GM12878 (cell line): ENCODE results near the gene TGFBI. TPM values are rescaled to one million over a fixed set of nuclear protein-coding genes. Genes with fewer than 3 reads are reported as not detected.

ENCODE experiments used
- ATAC-seq: fragments of 200-7000 bp; cut with Tn5 transposase; 3 replicates; pipeline ENCODE4 v1.9.1; 2020; ENCODE audit warnings: mild to moderate bottlenecking, moderate library complexity
- BruUV-seq: library from RNA; stranded (reverse); fragments of 400-500 nt; replicated peaks from 2 replicates; lab custom pipeline; 2021; lab: Mats Ljungman, UMichigan
- CTCF ChIA-PET: fragments of 300-600 bp; sonication (Branson Sonifier 250); formaldehyde crosslinking; extraction: SDS; loops from one replicate; lab custom pipeline; 2021; ENCODE audit warnings: inconsistent platforms; lab: Yijun Ruan, JAX
- POLR2A ChIA-PET: fragments of 350-600 bp; formaldehyde crosslinking; extraction: SDS; loops from one replicate; lab custom pipeline; 2021; ENCODE audit warnings: inconsistent platforms; lab: Charles Lee
- RAD21 ChIA-PET: fragments of 300-600 bp; sonication (Branson Sonifier 250); formaldehyde crosslinking; loops from one replicate; lab custom pipeline; 2023; ENCODE audit warnings: antibody characterized with exemption; ENCODE audit not compliant: unreplicated experiment; lab: Charles Lee
- SMC1A ChIA-PET: fragments of 300-600 bp; sonication (Branson Sonifier 250); formaldehyde crosslinking; loops from one replicate; lab custom pipeline; 2023; ENCODE audit not compliant: unreplicated experiment, uncharacterized antibody; lab: Charles Lee
- DNase-seq: peaks from one replicate; pipeline ENCODE4 v3.0.0-alpha.2; 2011; ENCODE audit warnings: low read depth, low spot score
- FAIRE-seq: peaks from 3 replicates; lab custom pipeline; 2011; peaks lifted over from hg19 to GRCh38; lab: Jason Lieb, UNC
- H2AFZ ChIP-seq: 2 replicates; pipeline ENCODE4 v1.6.0; 2011; ENCODE audit warnings: low read depth, low read length, control low read depth; ENCODE audit not compliant: control insufficient read depth
- H3K27ac ChIP-seq: 2 replicates; pipeline ENCODE4 v1.5.1; 2011; ENCODE audit warnings: control low read depth; ENCODE audit not compliant: control insufficient read depth, insufficient read depth
- H3K27me3 ChIP-seq, 2 experiments: replicated peaks in 1 of 2; 2 replicates each; pipeline versions ENCODE4 v1.6.0 to v1.6.1; 2011; ENCODE audit warnings: low read length in 1 of 2; ENCODE audit not compliant: control insufficient read depth in 2 of 2, insufficient read depth in 2 of 2
- H3K36me3 ChIP-seq, 2 experiments: 2 replicates each; pipeline ENCODE4 v1.5.1; 2011; ENCODE audit warnings: low read length in 1 of 2; ENCODE audit not compliant: control insufficient read depth in 2 of 2, insufficient read depth in 2 of 2
- H3K4me1 ChIP-seq: 2 replicates; pipeline ENCODE4 v1.6.1; 2011; ENCODE audit warnings: mild to moderate bottlenecking, low read length, moderate library complexity, mixed read lengths; ENCODE audit not compliant: control insufficient read depth, insufficient read depth
- H3K4me2 ChIP-seq: 2 replicates; pipeline ENCODE4 v1.6.0; 2011; ENCODE audit warnings: control low read depth; ENCODE audit not compliant: control insufficient read depth, insufficient read depth
- H3K4me3 ChIP-seq: fragments of 200-600 bp; sonication (generic); 2 replicates; pipeline ENCODE4 v1.5.1; 2016
- H3K79me2 ChIP-seq: 2 replicates; pipeline ENCODE4 v1.6.0; 2011; ENCODE audit warnings: low read length; ENCODE audit not compliant: control insufficient read depth, insufficient read depth
- H3K9ac ChIP-seq: 2 replicates; pipeline ENCODE4 v1.8.0; 2011; ENCODE audit warnings: low read length, control low read depth, mixed read lengths; ENCODE audit not compliant: control insufficient read depth, insufficient read depth
- H3K9me3 ChIP-seq: replicated peaks from 3 replicates; pipeline ENCODE4 v1.5.1; 2011; ENCODE audit warnings: mild to moderate bottlenecking, low read length; ENCODE audit not compliant: control insufficient read depth, insufficient read depth
- H4K20me1 ChIP-seq: 2 replicates; pipeline ENCODE4 v1.6.0; 2011; ENCODE audit not compliant: control insufficient read depth, insufficient read depth
- CBX5 ChIP-seq: sonication (generic); IDR thresholded peaks from 2 replicates; pipeline ENCODE4 v1.6.1; 2016; ENCODE audit warnings: low read depth, moderate library complexity, mild to moderate bottlenecking, inconsistent platforms
- CREM ChIP-seq: IDR thresholded peaks from 2 replicates; pipeline ENCODE4 v1.6.1; 2014; ENCODE audit warnings: antibody characterized with exemption, low read depth
- KDM1A ChIP-seq: fragments of 200-600 bp; sonication (generic); IDR thresholded peaks from 2 replicates; pipeline ENCODE4 v1.6.1; 2016; ENCODE audit warnings: borderline replicate concordance
- NBN ChIP-seq: fragments of 450-650 bp; IDR thresholded peaks from 2 replicates; pipeline ENCODE4 v1.6.1; 2016
- NR2C2 ChIP-seq: IDR thresholded peaks from 2 replicates; pipeline ENCODE4 v1.6.1; 2011; ENCODE audit warnings: borderline replicate concordance, low read depth; ENCODE audit not compliant: control insufficient read depth, insufficient read length
- POLR2AphosphoS5 ChIP-seq: IDR thresholded peaks from 2 replicates; pipeline ENCODE4 v1.6.1; 2011; ENCODE audit warnings: mild to moderate bottlenecking, low read length, inconsistent platforms
- RAD21 ChIP-seq: IDR thresholded peaks from 2 replicates; pipeline ENCODE4 v1.6.1; 2011; ENCODE audit warnings: mild to moderate bottlenecking, low read depth, low read length, moderate library complexity; ENCODE audit not compliant: insufficient read depth
- RAD51 ChIP-seq: fragments of 450-650 bp; IDR thresholded peaks from 2 replicates; pipeline ENCODE4 v1.6.1; 2016; ENCODE audit warnings: moderate library complexity, mild to moderate bottlenecking, inconsistent platforms
- TAF1 ChIP-seq: IDR thresholded peaks from 2 replicates; pipeline ENCODE4 v1.6.1; 2011; ENCODE audit warnings: mild to moderate bottlenecking, low read depth, low read length, borderline replicate concordance
- YY1 ChIP-seq: IDR thresholded peaks from 2 replicates; pipeline ENCODE4 v1.6.1; 2011; ENCODE audit warnings: low read depth, mild to moderate bottlenecking, low read length
- WGBS: methylation state at CpG from one replicate; pipeline ENCODE4 v1.1.6; 2016; ENCODE audit warnings: low lambda C conversion rate; ENCODE audit not compliant: insufficient replicate concordance, insufficient coverage; ENCODE audit errors: missing lambda C conversion rate; 5-methylcytosine and 5-hydroxymethylcytosine counted together
- in situ Hi-C: fragments of 300-500 bp; cut with MboI; formaldehyde crosslinking; loops from 9 replicates; pipeline ENCODE4 v1.14.3; 2018; ENCODE audit warnings: mixed read lengths
- intact Hi-C: fragments of 100-400 bp; cut with micrococcal nuclease; formaldehyde crosslinking; loops from one replicate; pipeline ENCODE4 v1.14.2; 2022; ENCODE audit not compliant: unreplicated experiment
- polyA plus RNA-seq, 11 experiments: library from polyadenylated mRNA; depleted of rRNA in 4 of 11; unstranded in 6 of 11; stranded (reverse) in 5 of 11; fragments of >200 nt; fragmentation: Nextera tagmentation in 4 of 11; fragmentation: Illumina TruSeq in 1 of 11; extraction: Ambion mirVana in 4 of 11; extraction: Trizol in 1 of 11; gene quantifications; 1 replicate in 1 of 11; 2 replicates in 10 of 11; pipeline versions ENCODE4 v1.2.1 to v1.2.3, GENCODE V29; 2011 to 2016; ENCODE audit warnings: inconsistent platforms in 2 of 11, missing spikeins in 2 of 11, low read depth in 1 of 11
- total RNA-seq, 4 experiments: library from RNA; depleted of rRNA in 3 of 4; stranded (reverse); fragments of >200 nt in 3 of 4; fragmentation: Illumina TruSeq in 1 of 4; extraction: Trizol in 1 of 4; gene quantifications; 2 replicates each; pipeline versions ENCODE4 v1.2.1 to v1.2.3, GENCODE V29; 2013 to 2021
- TF ChIP-seq, protein P1 (sequence below): IDR thresholded peaks from 2 replicates; pipeline ENCODE4 v1.6.1; 2012; ENCODE audit warnings: low read depth, low read length, improper control_type of control experiment

The TGFBI gene
- total and polyA plus RNA-seq, 10 of the 15 experiments (the other 5 are each of a cell fraction or from before 2014, with no cell fraction given): 0.12 to 1.8 (median 0.19) TPM

DNA sequence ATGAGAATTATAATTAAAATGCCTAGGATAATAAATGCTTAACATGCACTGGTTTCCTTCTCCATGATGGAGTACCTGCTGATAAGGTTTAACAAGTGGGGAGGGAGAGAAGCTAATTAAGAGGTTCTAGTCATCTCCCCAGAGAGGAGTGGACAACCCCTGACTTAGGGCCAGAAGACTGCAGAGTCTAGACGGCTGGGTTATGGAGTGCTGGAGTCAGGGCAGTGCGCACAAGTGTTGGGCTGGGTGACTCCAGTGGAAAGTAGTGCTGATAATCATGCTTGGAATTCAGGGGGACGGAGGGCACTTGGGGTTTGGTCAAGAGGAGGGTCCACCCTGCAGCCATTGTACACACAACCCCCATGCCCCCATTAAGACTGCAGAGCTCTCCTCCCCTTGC lies 32.8 kb upstream of the TGFBI start:
- BruUV-seq: no TSS peak
- TF ChIP-seq NBN (no peak), NR2C2 (no peak), KDM1A (no peak), RAD21 (no peak), POLR2AphosphoS5 (no peak), RAD51 (no peak), CBX5 (no peak), TAF1 (no peak), YY1 (no peak), CREM (no peak)
- TF ChIP-seq, protein P1, sequence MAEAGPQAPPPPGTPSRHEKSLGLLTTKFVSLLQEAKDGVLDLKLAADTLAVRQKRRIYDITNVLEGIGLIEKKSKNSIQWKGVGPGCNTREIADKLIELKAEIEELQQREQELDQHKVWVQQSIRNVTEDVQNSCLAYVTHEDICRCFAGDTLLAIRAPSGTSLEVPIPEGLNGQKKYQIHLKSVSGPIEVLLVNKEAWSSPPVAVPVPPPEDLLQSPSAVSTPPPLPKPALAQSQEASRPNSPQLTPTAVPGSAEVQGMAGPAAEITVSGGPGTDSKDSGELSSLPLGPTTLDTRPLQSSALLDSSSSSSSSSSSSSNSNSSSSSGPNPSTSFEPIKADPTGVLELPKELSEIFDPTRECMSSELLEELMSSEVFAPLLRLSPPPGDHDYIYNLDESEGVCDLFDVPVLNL: no peak
- TF ChIP-seq, all 136 proteins: peak for 0
- SMC1A ChIA-PET: interaction anchor here (1.8 kb wide), 1 partner anchor 9 kb away, joined by 5 read pairs; no protein-coding TSS in a partner anchor
- H2AFZ ChIP-seq: no peak overlapping the region
- FAIRE-seq (no peak), ATAC-seq (no peak), DNase-seq (no peak)
- H3K27ac ChIP-seq: no peak overlapping the region
- POLR2A ChIA-PET: no interaction called here
- RAD21 ChIA-PET: no interaction called here
- no peak overlapping the region for H3K9ac ChIP-seq
- peaks cover 0 to 2% of the 10 kb centered on the region in 2 experiments; a peak in 3 of 4 replicates for H3K27me3 ChIP-seq
- H3K36me3 ChIP-seq: no peaks in the 10 kb centered on the region
- 90% methylated on average over 2 of the region's 3 CpGs for WGBS
- H3K79me2 ChIP-seq: no peaks in the 10 kb centered on the region
- no peak overlapping the region for H3K4me2 ChIP-seq
- no peaks in the 10 kb centered on the region for H4K20me1 ChIP-seq
- CTCF ChIA-PET: interaction anchor here (0.9 kb wide), 1 partner anchor 18 kb away, joined by 3 read pairs; no protein-coding TSS in a partner anchor
- intact Hi-C loops (no loop called here), in situ Hi-C loops (no loop called here)
- no peaks in the 10 kb centered on the region for H3K9me3 ChIP-seq
- H3K4me1 ChIP-seq: no peaks in the 10 kb centered on the region
- no peak overlapping the region for H3K4me3 ChIP-seq
